Endothelial cell of umbilical vein (primary cell): Measurements from ENCODE around the gene RBSN. TPM values are rescaled to one million over a fixed set of nuclear protein-coding genes. Genes with fewer than 3 reads are reported as not detected.

Experiments used
- BruUV-seq: library from RNA; stranded (reverse); fragments of 400-500 nt; replicated peaks from 2 replicates; lab custom pipeline; 2021; lab: Mats Ljungman, UMichigan
- CTCF ChIA-PET: fragments of 300-600, 350-600 bp; sonication (Branson Sonifier 250); formaldehyde crosslinking; loops from one replicate; lab custom pipeline; 2021; ENCODE audit warnings: antibody characterized with exemption, inconsistent platforms; lab: Charles Lee
- POLR2A ChIA-PET: fragments of 300-600, 350-600 bp; sonication (Branson Sonifier 250); formaldehyde crosslinking; loops from one replicate; lab custom pipeline; 2021; ENCODE audit warnings: antibody characterized with exemption, inconsistent platforms; lab: Charles Lee
- DNase-seq: peaks from one replicate; pipeline ENCODE4 v3.0.0-alpha.2; 2011; ENCODE audit warnings: low read depth, low spot score
- FAIRE-seq: peaks from 2 replicates; lab custom pipeline; 2011; peaks lifted over from hg19 to GRCh38; lab: Jason Lieb, UNC
- H2AFZ ChIP-seq: 2 replicates; pipeline ENCODE4 v1.6.0; 2012; ENCODE audit warnings: low read depth, low read length, control low read depth, inconsistent platforms
- H3K27ac ChIP-seq: 2 replicates; pipeline ENCODE4 v1.5.1; 2011; ENCODE audit warnings: low read depth, mild to moderate bottlenecking, control low read depth, low read length, moderate library complexity; ENCODE audit not compliant: insufficient read depth
- H3K27me3 ChIP-seq, 2 experiments: 2 replicates each; pipeline versions ENCODE4 v1.6.0 to v1.6.1; 2011; ENCODE audit warnings: low read length in 2 of 2, mixed read lengths in 1 of 2; ENCODE audit not compliant: control insufficient read depth in 2 of 2, insufficient read depth in 2 of 2
- H3K36me3 ChIP-seq, 2 experiments: 2 replicates in 1 of 2; 3 replicates in 1 of 2; pipeline ENCODE4 v1.5.1; 2011; ENCODE audit warnings: low read length in 2 of 2, mild to moderate bottlenecking in 1 of 2, moderate library complexity in 1 of 2; ENCODE audit not compliant: control insufficient read depth in 2 of 2, insufficient read depth in 2 of 2; ENCODE audit errors: extremely low read depth in 1 of 2
- H3K4me1 ChIP-seq: 3 replicates; pipeline ENCODE4 v1.5.1; 2011; ENCODE audit warnings: mild to moderate bottlenecking, low read length; ENCODE audit not compliant: control insufficient read depth, insufficient read depth; ENCODE audit errors: extremely low read depth
- H3K4me2 ChIP-seq: 2 replicates; pipeline ENCODE4 v1.6.1; 2011; ENCODE audit warnings: low read length, control low read depth, mixed read lengths; ENCODE audit not compliant: insufficient read depth
- H3K4me3 ChIP-seq, 3 experiments: fragments of 200-600 bp in 1 of 3; sonication (generic), shearing (Covaris generic) in 1 of 3; replicated peaks in 1 of 3; 2 replicates each; pipeline ENCODE4 v1.5.1; 2011 to 2016; ENCODE audit warnings: control low read depth in 3 of 3, low read length in 3 of 3, mild to moderate bottlenecking in 2 of 3, inconsistent platforms in 1 of 3, low read depth in 1 of 3, moderate library complexity in 1 of 3; ENCODE audit not compliant: insufficient read depth in 1 of 3
- H3K79me2 ChIP-seq: 2 replicates; pipeline ENCODE4 v1.6.0; 2012; ENCODE audit warnings: low read length, inconsistent platforms; ENCODE audit not compliant: control insufficient read depth, insufficient read depth
- H3K9ac ChIP-seq: replicated peaks from 2 replicates; pipeline ENCODE3; 2011; ENCODE audit warnings: low read length, control low read depth; ENCODE audit not compliant: insufficient read depth; ENCODE audit errors: extremely low read depth
- H3K9me1 ChIP-seq: replicated peaks from 3 replicates; pipeline ENCODE4 v1.6.0; 2011; ENCODE audit warnings: mild to moderate bottlenecking, low read length; ENCODE audit not compliant: control insufficient read depth, insufficient read depth; ENCODE audit errors: extremely low read depth
- H3K9me3 ChIP-seq: replicated peaks from 2 replicates; pipeline ENCODE4 v1.5.1; 2012; ENCODE audit warnings: low read length, inconsistent platforms; ENCODE audit not compliant: control insufficient read depth, insufficient read depth
- H4K20me1 ChIP-seq: replicated peaks from 2 replicates; pipeline ENCODE3; 2011; ENCODE audit warnings: mild to moderate bottlenecking, low read length; ENCODE audit not compliant: control insufficient read depth, insufficient read depth; ENCODE audit errors: extremely low read depth
- CTCF ChIP-seq, 2 donors: IDR thresholded peaks; 1 replicate in 1 of 2; 2 replicates in 1 of 2; pipeline ENCODE4 v1.5.1; 2011; ENCODE audit warnings: low read length in 2 of 2, mild to moderate bottlenecking in 2 of 2, moderate library complexity in 2 of 2, control low read depth in 1 of 2, inconsistent platforms in 1 of 2, low read depth in 1 of 2; ENCODE audit not compliant: insufficient read depth in 1 of 2; ENCODE audit errors: extremely low read depth in 1 of 2
- EZH2 ChIP-seq: IDR thresholded peaks from 2 replicates; pipeline ENCODE4 v1.6.1; 2012; ENCODE audit warnings: borderline replicate concordance, low read depth, mild to moderate bottlenecking, moderate library complexity, low read length, inconsistent platforms; ENCODE audit not compliant: severe bottlenecking
- FOS ChIP-seq: IDR thresholded peaks from 2 replicates; pipeline ENCODE4 v1.6.1; 2011; ENCODE audit warnings: mild to moderate bottlenecking, low read length, moderate library complexity, borderline replicate concordance; ENCODE audit not compliant: insufficient read depth
- GATA2 ChIP-seq: IDR thresholded peaks from 2 replicates; pipeline ENCODE4 v1.7.0; 2011; ENCODE audit warnings: low read depth, mild to moderate bottlenecking, moderate library complexity, mixed read lengths, low read length; ENCODE audit not compliant: insufficient read length, insufficient read depth
- JUN ChIP-seq: IDR thresholded peaks from 2 replicates; pipeline ENCODE4 v1.6.1; 2011; ENCODE audit warnings: borderline replicate concordance, low read depth; ENCODE audit not compliant: insufficient read length, insufficient read depth
- MAX ChIP-seq: IDR thresholded peaks from 2 replicates; pipeline ENCODE4 v1.6.1; 2011; ENCODE audit not compliant: insufficient read depth, insufficient read length
- MYC ChIP-seq: IDR thresholded peaks from one replicate; pipeline ENCODE4 v1.6.1; 2011; ENCODE audit warnings: mild to moderate bottlenecking, low read depth, low read length
- POLR2A ChIP-seq: IDR thresholded peaks from 2 replicates; pipeline ENCODE4 v1.6.1; 2012; ENCODE audit warnings: low read depth, mild to moderate bottlenecking, control low read depth, low read length
- POLR2AphosphoS5 ChIP-seq: IDR thresholded peaks from 2 replicates; pipeline ENCODE4 v1.6.1; 2012; ENCODE audit warnings: low read depth, mild to moderate bottlenecking, control low read depth, low read length, moderate library complexity; ENCODE audit not compliant: insufficient read depth
- dilution Hi-C: fragments of 300-500 bp; cut with MboI; formaldehyde crosslinking; loops from one replicate; pipeline ENCODE4 v1.15.0; 2019; ENCODE audit warnings: low sequenced_read_pairs; ENCODE audit not compliant: extremely low pct_ligation_motif_present
- intact Hi-C: fragments of 100-400 bp; cut with micrococcal nuclease; formaldehyde crosslinking; loops from one replicate; pipeline ENCODE4 v1.10.0; 2022
- polyA plus RNA-seq, 4 experiments: library from polyadenylated mRNA; depleted of rRNA in 3 of 4; stranded (reverse) in 3 of 4; unstranded in 1 of 4; fragments of >200 nt; gene quantifications; 2 replicates each; pipeline versions ENCODE4 v1.2.1 to v1.2.3, GENCODE V29; 2011 to 2012; ENCODE audit warnings: missing spikeins in 1 of 4
- total RNA-seq: library from RNA; stranded (reverse); gene quantifications from 2 replicates; pipeline ENCODE4 v1.2.3, GENCODE V29; 2021

The RBSN gene
- total and polyA plus RNA-seq, 2 donors (not counting 3 experiments of a cell fraction or from before 2014, with no cell fraction given) = 6.7 to 23.6 TPM

GRCh38 chr3:15069441-15069840, 29.5 kb downstream of the RBSN start:
- H3K9me1 ChIP-seq = no peaks in the 10 kb centered on the region
- no peak overlapping the region for H3K4me2 ChIP-seq
- no peaks in the 10 kb centered on the region for H3K27me3 ChIP-seq
- intact Hi-C loops = no loop called here
- H3K36me3 ChIP-seq = peaks cover 6 to 9% of the 10 kb centered on the region in 2 experiments
- POLR2A ChIA-PET = no interaction called here
- BruUV-seq = no TSS peak
- no peak overlapping the region for H3K4me3 ChIP-seq
- DNase-seq (no peak), FAIRE-seq (no peak)
- no peak for TF ChIP-seq EZH2
- no peak for TF ChIP-seq GATA2
- TF ChIP-seq FOS = no peak
- TF ChIP-seq CTCF (IDR thresholded peaks at IDR 0.05; ENCODE audit: extremely low read depth in 1 of 2, insufficient read depth in 1 of 2, low read depth in 1 of 2, low read length in 2 of 2) = no peak
- no peak for TF ChIP-seq JUN
- TF ChIP-seq POLR2A = no peak
- TF ChIP-seq MAX = no peak
- TF ChIP-seq POLR2AphosphoS5 = no peak
- no peak for TF ChIP-seq MYC
- no peaks in the 10 kb centered on the region for H3K4me1 ChIP-seq
- dilution Hi-C loops = no loop called here
- H2AFZ ChIP-seq = no peak overlapping the region
- H3K9ac ChIP-seq = no peak overlapping the region
- H4K20me1 ChIP-seq = no peaks in the 10 kb centered on the region
- H3K9me3 ChIP-seq = no peaks in the 10 kb centered on the region
- peaks cover 4% of the 10 kb centered on the region for H3K79me2 ChIP-seq
- CTCF ChIA-PET = no interaction called here
- no peak overlapping the region for H3K27ac ChIP-seq
